HT1080 (cell line): Measurements from ENCODE around the gene SV2C. TPM values are rescaled to one million over a fixed set of nuclear protein-coding genes. Genes with fewer than 3 reads are reported as not detected.

ENCODE experiments used
- DNase-seq: peaks from one replicate; pipeline ENCODE4 v3.0.0-alpha.2; 2015; ENCODE audit warnings: low read depth
- total RNA-seq: library from RNA; depleted of rRNA; stranded (reverse); fragments of >200 nt; shearing (Covaris generic); gene quantifications from 2 replicates; pipeline ENCODE4 v1.2.3, GENCODE V29; 2014

SV2C gene
- total RNA-seq, 1 experiment from 2014 or later: not detected

GRCh38 chr5:76099756-76100155 lies 16.6 kb downstream of the SV2C start:
- no peak for DNase-seq

GRCh38 chr5:76104027-76104426 lies 20.8 kb downstream of the SV2C start:
- DNase-seq: peak; percentile 20

DNA sequence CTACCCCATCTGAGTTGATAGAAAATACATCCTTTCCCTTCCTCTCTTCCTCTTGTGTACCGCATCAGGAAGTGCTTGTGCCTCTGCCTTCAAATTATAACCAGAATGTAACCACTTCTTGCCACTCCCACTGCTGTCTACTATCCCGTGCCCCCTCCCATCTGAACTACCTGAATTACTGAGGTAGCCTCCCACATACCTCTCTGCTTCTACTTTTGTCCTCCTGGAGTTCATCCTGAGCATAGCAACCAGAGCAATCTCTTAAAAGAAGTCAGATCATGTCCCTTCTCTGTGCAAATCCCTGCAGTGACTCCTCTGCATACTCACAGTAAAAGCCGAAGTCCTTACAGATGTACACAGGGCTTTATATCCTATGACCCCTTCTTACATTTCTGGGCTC lies 23.0 kb downstream of the SV2C start:
- no peak for DNase-seq

DNA sequence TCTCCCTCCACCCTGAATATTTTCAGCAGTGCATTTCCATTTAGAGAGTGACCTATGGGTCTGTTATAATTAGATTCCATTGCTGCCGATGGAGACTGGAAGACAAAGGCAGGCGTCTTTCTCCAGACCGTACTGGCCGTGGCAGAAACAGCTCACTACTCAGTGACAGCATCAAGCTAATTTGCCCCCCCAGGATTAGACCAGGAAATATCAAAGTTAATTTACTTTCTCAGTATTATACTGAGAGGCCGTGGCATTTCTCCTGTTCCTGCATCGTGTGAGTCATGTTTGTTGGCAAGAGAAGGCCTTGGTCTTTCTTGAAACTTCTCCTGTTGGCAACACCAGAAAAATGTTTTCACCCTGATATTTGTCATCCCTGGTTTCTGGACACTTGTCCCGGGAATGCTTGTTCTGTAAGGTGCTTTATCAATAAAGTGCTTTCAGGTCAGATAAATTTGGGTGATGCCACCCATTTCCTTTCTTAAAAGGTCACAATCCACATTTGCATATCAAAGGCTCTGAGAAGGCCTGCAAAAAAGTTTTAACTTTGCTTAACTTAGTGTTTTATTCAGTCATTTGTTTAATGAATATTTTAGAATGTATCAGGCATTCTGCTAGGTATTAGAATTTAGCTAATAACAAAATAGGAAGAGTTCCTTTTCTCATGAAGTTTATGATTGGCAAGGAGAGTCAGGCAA lies 28.4 kb downstream of the SV2C start:
- no peak for DNase-seq

DNA sequence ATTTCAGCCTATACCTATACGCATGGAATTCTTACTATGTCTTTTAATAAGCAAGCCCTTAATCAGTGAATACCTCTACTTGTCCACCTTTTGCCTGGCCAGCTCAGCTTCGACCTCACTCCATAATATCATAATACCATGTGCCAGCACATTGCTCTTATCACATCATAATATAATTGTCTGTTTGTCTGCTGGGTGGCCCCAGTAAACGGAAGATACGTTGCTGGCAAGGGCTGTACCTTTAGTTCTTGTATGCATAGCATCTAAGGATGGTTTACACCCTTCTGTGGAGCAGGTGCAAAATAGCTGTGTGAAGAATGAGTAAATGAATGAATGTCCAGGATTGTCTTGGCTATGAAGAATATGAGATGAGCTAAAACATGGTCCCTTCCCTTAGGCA lies 29.9 kb downstream of the SV2C start:
- no peak for DNase-seq

- no peak for DNase-seq
Observed at GRCh38 chr5:76114179-76114851, 31.1 kb downstream of the SV2C start.

DNA sequence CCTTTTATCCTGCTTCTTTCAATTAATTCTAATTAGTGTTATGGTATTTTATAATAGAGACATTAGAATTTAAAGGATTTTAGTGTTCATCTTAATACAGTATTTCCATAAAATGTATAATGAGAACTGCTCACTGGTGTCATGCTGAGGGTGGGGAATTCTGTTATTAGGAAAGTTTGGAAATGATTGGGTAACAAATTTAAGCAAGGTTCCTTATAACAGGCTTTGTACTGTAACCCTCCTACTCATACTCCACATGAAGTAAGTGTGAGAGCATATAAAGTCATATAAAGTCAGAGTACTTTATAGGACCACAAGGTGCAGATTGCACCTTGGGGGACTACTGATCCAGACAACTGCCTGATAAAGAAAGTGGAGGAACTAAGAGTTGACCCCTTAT lies 42.2 kb downstream of the SV2C start:
- DNase-seq: no peak

DNA sequence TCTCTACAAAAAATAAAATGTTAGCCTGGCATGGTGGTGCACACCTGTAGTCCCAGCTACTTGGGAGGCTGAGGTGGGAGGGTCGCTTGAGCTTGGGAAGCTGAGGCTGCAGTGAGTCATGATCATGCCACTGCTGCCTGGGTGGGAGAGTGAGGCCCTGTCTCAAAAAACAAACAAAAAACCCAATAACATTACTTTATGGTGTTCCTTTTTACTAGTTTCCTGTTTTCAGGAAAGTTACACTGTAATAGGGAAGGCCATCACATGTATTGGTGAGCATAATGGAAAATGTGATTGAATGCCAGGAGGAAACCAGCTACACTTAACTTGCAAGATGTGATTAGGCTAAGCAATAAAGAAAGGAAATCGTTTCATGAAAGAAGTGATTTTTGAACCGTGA lies 42.7 kb downstream of the SV2C start:
- no peak for DNase-seq

GRCh38 chr5:76134003-76134402 lies 50.8 kb downstream of the SV2C start:
- DNase-seq: no peak

DNA sequence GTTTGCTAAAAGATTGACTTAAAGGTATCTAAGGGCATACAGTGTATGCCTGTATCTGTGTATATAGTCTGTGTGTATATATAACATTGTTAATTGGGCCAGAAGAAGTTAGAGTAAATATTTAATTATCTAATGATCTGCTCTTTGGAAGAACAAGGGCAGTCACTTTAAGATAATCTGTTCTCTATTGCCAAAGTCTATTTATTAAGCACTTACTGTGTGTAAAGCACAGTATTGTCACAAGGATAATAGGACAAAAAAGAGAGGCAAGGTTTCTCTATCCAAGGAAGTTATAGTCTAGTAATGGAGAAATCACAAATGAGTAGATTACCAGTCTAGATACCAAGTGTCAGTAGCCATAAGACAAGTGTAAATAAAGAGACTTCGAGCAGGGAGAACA lies 51.5 kb downstream of the SV2C start:
- DNase-seq: no peak

DNA sequence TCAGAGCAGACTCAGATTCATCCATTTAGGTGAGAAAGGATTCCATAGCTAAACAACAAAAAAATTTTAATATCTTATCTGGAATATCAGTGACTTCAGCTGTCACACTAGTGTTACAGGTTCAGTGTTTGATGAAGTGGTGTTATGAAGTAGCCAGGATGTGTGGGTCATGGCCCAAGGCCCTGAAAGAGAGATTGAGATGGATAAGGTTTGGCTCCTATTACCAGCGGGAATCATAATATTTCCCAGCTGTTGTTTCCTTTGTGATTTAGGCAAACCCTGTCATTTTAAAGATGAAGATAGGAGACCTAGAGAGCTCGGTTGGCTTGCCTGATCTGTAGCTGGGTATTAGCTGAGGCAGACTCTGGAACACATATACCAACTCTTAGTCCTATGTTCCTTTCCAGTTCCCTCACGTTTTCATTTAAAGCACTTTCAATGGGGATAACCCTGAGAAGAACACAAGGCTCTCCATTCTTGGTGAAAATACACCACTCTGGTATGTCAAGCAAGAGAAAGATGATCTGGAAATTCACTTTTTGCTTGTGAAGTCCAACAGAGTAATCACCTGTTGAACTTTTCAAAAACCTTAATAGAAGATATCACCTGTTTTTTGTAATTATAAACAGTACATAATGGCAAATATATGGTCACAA lies 54.8 kb downstream of the SV2C start:
- DNase-seq: no peak

GRCh38 chr5:76143884-76144283 lies 60.7 kb downstream of the SV2C start:
- DNase-seq: no peak

- no peak for DNase-seq
Observed at GRCh38 chr5:76144513-76145274, 61.5 kb downstream of the SV2C start.

DNA sequence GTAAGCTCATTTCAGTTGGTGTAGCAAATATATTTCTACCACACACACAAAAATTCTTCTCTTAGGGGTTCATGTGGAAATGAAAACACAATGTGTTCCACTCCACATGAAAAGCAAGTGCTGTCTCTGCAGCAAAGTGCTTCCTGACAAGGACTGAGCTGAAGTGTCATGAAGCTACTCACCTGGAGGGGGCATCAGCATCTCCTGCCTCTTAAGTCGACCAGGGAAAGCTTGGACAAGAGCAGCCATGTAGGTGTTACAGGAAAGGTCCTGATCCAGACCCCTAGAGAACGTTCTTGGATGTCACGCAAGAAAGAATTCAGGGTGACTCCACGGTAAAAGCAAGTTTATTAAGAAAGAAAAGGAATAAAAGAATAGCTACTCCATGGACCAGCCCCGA lies 62.8 kb downstream of the SV2C start:
- DNase-seq: no peak

DNA sequence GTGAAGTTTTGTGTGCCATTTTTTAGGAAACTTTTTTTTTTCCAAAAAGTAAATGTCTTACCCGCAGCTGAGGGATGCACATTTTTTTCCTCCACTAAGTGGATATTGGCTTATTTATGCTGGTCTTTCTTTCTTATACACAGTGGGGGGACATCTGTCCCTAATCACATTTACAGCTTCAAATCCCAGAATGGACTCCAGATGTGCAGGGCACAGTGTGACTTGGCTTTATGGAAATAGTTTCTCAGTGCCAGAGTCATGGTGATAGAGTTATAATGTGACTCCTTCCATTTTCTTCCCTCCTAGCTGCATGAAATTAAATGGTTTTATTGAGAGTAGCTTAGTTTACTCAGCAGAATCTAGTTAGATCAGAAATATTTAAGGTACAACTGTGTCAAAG lies 66.5 kb downstream of the SV2C start:
- DNase-seq: no peak

GRCh38 chr5:76152161-76152560 lies 69.0 kb downstream of the SV2C start:
- DNase-seq: no peak

DNA sequence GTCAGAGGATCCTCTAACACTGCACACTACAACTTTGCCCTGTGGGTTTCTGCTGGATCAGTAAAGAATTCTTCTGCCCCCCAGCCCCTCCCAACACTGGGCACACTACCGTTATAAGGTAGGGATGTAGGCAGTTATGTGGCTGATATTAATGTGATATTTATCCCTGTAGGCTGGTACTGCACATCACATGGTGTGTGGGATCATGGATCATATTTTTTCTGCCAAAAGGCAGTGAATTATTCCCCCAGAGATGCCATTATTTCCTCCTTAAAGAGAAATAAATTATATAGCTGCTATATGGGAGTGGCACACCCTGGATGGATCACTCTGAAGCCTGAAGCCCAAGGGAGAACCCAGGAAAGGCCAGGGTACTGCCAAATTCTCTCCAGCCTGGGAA lies 69.5 kb downstream of the SV2C start:
- DNase-seq: no peak

GRCh38 chr5:76153271-76153670 lies 70.1 kb downstream of the SV2C start:
- DNase-seq: no peak

DNA sequence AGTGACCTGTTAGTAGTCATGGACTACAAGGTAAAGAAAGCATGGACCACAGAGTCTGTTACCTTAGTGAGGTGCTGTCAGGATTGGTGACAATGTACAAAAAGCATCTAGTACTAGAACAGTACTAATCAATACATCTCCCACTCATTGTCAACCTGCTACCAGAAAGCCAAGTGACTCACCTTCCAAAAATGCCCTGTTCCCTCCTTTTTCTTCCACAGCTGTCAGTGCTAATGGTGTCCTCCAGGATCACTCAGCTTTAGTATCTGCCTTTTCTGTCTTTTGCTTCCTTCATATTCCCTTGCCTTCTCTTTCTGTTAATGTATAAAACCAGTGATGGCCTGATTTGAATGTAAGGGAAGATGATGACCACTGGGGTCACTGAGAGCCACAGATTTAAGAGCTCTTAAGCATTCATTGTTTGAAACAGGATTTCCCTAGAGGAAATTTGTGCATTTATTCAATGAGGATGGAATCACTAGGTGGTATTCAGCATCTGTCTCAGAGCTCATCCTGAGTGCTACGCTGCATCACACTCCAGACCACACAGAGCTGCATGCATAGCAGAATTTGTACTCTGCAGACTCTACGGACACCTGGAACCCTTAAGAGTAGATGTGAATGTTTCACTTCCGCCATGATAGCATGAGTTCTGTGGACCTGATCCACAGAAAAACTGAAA lies 71.0 kb downstream of the SV2C start:
- no peak for DNase-seq

- DNase-seq: no peak
Observed at GRCh38 chr5:76155536-76155935, 72.4 kb downstream of the SV2C start.

GRCh38 chr5:76162335-76162734 lies 79.2 kb downstream of the SV2C start:
- DNase-seq: no peak
